Measurements from ENCODE around the gene NEK8.
"Not testable (repeated sequence)": the region's sequence is repeated elsewhere in the genome, so short reads cannot be mapped to it uniquely, and the experiment has no call there.

NEK8 gene

DNA sequence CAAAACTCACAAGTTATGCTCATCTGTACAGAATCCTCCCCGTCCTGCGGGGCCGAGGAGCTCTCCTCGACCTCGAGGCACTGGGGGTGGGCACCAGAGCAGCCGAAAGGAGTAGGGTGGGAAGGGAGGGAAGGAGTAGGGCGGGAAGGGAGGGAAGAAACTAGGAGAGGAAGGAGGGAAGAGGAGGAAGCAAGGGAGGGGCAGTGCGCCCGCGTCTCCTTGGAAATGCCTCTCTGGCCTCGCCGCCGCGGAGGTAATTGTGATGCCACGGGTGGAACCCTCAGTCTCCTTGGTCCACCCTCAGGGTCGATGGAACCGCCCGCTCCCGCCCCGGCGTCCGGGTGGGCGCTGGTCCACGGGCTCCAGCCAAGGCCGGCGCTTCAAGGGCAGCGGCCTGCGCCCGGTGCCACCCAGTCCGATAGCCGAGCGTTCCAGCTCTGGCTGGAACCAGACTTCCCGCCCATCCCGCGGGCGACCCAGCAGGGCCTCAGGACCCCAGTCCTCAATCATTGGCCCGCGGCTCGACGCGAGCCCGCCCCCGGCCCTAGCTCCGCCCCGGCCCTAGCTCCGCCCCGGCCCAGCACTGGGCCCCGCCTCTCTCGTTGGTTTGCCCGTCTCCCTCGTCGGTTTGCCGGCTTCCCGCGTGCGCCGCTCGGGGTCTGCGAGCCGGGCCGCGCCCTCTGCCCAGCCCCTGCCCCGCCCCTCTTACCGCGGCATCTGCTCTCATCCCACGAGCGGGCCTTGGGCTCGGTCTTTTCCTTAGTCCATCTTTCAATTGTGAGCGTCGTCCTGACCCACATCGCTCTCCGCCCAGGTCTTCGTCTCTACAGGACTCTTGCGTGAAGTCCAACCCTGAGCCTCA is 17.5 kb upstream of the NEK8 start:
- DNase-seq (ENCODE audit: low read depth) = peak; percentile 74

DNA sequence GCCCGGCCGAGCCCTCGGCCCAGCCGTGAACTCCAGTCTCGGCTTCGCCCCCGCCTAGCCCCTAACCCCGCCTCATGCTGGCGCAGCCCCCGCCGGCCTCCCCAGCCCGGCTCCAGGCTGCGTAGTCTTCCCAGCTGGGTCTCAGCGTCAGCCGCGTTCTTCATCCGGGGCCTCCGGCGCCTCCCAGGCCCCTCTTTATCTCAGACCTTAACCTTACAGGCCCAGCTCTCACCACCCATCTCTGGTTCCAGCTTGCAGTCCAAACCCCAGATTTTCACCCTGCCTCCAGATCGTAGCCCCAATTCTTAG is 16.9 kb upstream of the NEK8 start, which contains the start of gene PROCA1:
PROCA1 (minus strand) TSS at position 166 of the 309 bp plus-strand sequence. CDS start 228 bp downstream, outside the sequence.
- DNase-seq (ENCODE audit: low read depth) = no peak

DNA sequence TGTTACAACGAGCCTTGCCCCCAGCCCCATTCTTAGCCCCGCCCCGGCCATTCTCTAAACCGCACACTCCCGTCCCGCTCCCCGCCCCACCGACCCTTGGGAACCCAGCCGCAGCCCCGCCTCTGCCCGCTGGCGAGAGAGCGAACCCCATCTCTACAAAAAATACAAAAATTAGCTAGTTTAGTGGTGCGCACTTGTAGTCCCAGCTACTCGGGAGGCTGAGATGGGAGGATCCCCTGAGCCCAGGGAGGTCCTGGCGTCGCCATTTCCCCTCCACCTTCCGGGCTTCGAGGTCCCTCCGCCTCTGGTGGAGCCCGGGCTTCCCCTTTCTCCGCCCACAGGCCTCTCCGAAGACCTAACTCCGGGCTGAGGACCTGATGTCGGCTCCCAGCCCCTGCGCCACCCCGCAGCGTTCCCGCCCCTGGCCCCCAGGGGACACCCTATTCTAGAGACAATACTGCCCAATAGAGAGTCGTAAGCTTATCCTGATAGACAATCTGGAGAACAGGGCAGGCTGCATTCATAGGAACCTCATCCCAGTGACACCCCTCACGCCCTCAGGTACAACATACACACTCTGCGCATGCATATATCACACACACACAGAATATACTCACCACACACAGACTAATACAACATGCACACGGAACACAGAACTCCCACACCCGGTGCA is 16.4 kb upstream of the NEK8 start:
- no peak for DNase-seq (ENCODE audit: low read depth)

DNA sequence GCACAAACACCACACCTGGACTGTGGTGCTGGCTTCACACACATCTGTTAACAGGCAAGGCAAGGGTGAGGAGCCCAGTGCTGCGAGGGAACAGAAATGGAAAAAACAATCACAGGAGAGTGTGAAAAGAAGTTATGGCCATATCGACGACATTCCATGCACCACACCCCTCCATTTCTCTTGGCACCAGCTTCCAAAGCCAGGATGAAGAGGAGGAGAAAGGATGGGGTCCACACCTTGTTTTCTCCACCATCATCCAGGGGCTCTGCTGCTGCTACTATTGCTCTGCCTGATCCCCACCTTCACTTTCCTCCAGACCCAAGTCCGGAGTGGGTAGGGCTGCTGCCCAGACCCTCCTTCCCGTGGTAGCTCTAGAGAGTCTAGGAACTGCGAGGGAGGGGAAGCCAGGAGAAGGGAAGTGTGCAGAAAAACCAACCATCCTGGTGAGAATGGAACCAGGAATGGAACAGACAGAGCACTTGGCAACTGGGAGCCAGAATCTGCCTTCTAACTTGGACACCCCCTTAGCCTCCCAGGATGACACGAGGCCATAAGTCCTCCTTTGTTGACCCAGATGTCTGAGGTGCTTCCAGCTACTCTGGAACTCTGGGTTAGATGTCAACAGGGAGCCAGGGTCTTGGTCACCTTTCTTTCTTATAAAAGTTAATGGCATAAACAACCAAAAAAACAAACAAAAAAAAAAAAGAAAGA is 15.7 kb upstream of the NEK8 start:
- no peak for DNase-seq (ENCODE audit: low read depth)

DNA sequence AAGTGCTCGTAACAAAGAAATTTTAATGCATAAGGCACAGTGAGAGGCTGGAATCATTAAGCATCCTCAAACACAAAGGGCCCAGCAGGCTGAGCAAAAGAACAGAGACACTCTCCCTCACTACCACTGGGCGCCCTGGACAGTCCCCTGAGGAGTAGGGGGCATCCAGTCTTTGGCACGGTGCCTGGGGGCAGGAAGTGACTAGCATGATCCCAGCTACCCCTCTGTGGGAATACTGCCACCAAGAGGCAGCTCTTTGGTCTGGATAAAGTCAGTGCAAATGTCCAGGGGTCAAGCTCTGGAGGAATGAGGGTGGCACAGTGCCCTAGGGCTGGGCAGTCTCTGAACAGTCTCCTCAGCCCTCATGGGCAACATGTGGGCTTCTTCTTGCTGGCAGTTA is 14.3 kb upstream of the NEK8 start:
- DNase-seq (ENCODE audit: low read depth) = no peak

DNA sequence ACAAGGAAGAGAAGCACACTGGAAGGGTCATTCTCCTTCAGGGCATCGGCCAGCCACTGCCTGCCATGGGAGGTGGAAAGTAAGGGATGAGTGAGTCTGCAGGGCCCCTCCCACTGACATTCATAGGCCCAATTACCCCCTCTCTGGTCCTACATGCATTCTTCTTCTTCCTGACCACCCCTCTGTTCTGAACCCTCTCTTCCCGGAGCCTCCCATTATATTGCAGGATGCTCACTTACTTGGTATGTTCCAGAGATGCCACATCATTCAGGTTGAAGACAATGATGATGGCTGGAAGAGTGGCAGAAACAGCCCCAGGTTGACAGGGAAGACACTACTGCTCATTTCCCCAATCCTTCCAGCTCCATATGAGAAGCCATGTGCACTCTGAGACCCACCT is 13.4 kb upstream of the NEK8 start:
- no peak for DNase-seq (ENCODE audit: low read depth)

DNA sequence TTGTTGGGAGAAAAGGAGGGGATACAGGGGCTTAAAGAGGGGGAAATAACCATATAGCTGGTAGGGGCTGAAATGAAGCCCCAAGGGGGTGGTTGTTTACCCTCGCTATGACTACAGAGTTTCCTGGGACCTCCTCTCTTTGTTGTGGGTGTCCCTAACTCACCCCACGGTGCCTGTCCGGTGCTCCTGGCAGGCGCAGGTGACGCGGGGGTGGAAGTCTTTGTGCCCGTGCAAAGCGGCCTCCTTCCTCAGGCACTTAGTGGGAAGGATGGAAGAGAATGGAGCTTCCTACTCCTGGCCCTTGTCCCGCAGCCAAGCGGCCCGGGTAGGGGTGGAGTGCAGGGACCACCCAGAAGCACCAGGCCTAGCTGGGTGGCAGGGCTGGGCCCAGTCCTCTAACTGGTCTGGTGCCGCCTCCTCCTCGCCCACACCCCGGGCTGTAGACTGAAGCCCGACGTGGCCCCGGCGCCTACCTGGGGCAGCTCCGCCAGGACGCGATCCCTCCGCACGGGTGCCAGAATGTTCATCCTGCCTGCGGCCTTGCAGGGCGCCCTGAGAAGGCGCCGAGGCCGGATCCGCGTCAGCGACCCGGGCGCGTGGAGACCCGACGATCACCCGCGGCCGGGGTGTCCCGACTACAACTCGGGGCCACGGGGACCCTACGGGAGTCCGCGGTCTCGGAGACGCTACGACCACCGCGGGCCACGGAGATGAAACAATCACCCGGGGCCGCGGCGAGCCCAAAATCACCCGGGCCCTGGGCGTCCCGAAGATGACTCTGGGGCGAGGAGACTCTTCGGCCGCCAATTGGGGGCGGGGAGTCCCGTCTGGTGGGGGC is 11.6 kb upstream of the NEK8 start:
- no peak for DNase-seq (ENCODE audit: low read depth)

DNA sequence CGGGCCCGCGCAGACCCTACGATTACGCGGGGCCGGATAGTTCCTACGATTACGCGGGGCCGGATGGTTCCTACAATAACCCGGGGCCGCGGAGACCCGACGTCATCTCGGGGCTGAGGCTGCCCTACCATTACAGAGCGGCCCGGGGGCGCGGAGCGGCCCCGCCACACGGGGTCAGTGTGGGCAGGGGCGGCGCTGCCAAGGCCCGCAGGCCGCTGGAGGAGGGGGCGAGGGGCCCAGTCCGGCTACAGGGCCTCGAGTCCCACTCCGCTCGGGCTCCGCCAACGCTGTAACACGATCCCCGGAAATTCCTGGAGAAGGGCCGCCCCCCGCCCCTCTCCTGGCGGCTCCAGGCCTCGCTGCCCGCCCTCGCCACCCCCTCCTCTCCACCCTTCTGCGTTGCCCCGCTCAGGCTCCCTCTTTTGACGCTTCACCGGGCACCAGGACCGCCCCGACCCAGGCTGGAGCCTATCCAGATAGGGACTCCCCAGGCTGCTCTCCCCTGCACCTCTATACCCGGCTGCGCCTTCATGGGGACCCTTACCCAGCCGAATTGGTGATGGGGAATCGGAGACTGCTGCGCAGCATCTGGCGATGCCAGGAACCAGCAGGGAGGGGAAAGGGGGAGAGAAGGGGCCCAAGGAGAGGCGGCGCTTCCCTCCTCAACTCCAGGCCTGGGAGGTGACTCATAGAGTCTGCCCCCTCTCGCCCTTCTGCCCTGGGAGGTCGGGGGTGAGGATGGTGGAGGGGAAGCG is 10.8 kb upstream of the NEK8 start, which contains the start of gene RAB34:
RAB34 (minus strand) TSS at position 291 of the 755 bp plus-strand sequence. CDS start 602 bp downstream, outside the sequence.
- no peak for DNase-seq (ENCODE audit: low read depth)

DNA sequence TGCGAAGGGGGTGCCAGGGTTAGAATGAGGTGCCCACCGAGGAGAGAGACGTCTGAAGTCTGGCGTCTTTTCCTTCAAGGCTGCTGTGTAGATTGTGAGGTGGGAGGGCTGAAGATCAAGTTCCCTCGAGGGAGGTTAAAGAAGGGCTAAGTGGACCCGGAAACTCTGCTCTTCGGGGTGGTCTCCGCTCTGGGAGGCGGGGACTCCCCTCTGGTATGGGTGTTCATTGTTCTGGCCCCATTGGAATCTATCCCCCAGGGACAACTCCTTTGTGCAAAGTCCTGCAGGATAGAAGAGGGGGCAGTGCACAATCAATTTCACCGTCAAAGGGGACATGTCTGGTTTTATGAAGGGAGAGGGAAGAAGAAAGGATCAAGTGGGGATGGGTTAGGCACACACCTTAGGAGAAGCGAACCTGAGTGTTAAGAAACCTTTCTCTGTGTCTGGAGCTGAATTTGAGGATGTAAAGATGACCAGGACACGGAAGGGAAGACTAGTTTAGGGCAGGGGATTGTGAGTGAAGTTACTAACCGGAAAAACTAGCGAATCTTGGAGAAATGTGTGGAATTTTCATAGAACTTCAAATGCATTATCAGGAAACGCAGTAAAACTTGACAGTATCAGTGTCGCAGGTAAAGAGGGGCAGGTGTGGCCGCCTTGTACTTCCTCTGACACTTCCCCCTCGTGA is 10.1 kb upstream of the NEK8 start:
- no peak for DNase-seq (ENCODE audit: low read depth)

DNA sequence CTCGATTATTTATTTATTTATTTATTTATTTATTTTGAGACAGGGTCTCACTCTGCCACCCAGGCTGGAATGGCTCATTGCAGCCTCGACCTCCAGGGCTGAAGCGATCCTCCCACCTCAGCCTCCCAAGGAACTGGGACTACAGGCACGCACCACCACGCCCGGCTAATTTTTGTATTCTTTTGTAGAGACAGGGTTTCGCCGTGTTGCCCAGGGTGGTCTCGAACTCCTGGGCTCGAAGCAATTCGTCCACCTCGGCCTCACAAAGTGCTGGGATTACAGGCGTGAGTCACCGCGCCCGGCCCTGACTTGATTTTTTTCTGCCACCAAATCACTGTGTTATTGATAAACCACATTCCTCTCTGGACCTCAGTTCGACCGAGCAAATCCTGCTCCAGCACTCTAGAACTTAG is 9.6 kb upstream of the NEK8 start:
- no peak for DNase-seq (ENCODE audit: low read depth)

DNA sequence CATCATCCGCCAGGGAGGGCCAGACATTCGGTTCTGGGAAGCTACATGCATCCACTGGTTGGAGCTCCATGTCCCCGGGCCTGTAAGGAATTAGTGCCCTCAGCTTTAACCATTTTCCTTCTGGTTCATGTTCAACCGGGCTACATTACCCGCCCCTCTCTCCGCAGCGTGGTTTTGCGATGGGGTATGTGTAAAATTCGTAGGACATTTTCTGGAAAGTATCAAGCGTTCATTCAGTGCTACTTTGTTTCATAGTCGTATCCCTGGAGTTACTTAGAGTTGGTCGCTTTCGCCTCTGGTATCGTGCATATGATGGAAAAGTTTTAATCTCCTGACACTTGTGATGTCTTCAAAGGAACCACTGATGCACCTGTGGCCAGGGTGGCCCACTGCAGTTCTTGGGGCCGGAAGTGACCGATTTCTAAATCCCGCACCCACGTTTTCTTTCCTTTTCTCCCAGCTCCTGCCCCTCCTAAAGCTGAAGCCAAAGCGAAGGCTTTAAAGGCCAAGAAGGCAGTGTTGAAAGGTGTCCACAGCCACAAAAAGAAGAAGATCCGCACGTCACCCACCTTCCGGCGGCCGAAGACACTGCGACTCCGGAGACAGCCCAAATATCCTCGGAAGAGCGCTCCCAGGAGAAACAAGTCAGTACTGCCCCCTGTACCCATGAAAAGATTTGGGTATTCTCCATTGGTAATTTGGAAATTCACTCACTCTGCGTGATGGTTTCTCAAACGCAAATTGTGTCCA is 8.2 kb upstream of the NEK8 start:
- DNase-seq (ENCODE audit: low read depth) = no peak

DNA sequence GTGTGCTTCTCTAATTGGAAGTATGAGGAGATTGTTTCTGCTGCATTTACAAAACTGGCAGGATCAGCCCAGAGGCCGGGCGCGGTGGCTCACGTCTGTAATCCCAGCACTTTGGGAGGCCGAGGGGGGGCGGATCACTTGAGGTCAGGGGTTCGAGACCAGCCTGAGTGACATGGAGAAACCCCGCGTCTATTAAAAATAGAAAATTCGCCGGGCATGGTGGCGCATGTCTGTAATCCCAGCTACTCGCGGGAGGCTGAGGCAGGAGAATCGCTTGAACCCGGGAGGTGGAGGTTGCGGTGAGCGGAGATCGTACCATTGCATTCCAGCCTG is 7.6 kb upstream of the NEK8 start:
- not testable (repeated sequence) for DNase-seq (ENCODE audit: low read depth)

DNA sequence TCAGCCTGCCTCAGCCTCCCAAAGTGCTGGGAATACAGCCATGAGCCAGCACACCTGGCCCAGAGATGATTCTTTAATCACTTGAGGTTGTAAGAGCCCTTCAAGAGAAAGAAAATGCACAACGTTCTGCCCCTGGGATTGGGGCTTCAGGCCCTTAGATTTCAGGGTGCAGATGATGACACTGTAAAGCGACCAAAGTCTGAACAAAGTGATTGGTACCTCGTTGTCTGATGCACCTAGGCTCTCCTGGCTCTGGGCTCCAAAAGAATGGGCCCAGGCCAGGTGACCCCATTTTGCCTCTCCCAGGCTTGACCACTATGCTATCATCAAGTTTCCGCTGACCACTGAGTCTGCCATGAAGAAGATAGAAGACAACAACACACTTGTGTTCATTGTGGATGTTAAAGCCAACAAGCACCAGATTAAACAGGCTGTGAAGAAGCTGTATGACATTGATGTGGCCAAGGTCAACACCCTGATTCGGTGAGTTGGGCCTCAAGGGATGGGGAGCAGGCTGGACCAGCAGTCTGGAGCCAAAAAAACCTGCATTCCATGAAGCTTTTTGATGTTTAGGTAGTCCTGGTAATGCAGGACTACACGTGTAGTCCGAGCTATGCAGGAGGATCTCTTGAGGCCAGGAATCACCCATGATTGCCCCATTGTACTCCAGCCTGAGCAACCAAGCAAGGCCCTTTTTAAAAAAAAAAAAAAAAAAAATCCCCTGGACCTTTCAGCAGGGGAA is 6.0 kb upstream of the NEK8 start:
- DNase-seq (ENCODE audit: low read depth) = no peak

DNA sequence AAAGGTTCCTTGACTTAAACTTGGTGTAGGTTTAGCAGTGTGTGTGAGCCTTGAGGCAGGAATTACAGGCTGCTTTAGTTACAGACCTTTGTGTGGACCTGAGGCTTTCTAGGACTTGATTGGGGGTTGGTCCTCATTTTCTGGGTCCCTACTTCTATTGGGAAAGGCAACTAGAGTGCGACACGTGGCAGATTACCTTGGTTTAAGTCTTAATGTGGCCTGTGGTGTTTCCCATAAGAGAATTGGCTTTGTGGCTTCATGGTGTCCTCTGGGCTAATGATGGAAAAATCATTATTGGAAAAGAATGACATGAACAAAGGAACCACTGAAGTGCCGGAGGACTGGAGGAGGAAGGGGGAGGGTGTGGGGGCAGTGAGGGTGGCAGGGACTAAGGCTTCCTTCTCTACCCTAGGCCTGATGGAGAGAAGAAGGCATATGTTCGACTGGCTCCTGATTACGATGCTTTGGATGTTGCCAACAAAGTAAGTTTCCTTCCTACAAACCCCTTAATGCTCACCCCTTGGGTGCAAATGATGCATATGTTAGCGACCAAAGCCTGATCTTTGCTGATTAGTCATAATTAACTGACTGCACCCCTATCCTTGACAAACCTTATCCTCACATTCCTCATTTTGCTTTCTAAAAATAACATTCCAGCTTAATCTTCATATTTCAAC is 5.3 kb upstream of the NEK8 start:
- DNase-seq (ENCODE audit: low read depth) = no peak

DNA sequence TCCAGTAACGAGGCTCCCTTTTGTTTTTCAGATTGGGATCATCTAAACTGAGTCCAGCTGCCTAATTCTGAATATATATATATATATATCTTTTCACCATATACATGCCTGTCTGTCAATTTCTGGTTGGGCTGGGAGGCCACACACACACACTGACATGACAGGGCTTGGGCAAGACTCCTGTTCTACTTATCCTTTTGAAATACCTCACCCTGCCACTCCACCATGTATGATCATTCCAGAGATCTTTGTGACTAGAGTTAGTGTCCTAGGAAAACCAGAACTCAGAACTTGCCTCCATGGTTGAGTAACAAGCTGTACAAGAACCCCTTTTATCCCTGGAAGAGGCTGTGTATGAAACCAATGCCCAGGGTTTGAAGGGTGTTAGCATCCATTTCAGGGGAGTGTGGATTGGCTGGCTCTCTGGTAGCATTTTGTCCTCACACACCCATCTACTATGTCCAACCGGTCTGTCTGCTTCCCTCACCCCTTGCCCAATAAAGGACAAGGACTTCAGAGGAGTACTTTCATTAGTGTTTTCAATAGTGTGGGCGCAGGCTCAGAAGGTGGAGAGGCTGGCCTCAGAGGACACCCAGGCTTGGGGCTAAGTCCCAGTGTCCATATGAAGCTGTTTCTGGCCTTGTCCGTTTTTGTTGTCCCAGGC is 4.6 kb upstream of the NEK8 start:
- not testable (repeated sequence) for DNase-seq (ENCODE audit: low read depth)

DNA sequence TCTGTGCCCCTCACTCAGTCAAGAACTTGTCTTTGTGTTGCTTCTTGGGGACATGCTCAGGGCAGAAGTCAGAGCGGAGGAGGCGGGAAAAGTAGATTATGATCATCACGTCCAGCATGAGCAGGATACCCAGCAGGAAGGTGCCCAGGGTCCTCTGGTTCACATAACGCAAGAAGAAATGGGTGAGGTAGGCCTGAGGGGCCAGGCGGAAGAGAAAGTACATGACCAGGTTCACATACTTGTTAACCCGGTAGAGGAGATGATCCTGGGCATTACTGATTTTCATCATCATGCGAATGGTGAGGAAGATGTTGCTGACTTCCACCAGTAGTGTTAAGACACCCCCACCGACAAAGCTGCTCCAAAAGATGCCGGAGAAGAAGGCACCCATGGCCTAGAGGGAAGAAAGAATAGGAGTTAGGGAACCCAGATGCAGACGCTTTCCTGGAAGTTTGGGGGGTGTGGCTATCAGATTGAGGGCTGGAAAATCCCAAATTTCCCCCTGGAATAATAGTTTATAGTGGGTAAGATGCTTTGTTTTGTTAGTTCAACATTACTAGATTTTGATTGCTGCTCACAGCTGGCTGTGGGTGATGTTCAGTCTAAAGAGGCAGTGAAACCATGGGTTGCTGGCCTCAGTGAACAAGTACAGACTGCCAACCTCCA is 4.0 kb upstream of the NEK8 start:
- no peak for DNase-seq (ENCODE audit: low read depth)

DNA sequence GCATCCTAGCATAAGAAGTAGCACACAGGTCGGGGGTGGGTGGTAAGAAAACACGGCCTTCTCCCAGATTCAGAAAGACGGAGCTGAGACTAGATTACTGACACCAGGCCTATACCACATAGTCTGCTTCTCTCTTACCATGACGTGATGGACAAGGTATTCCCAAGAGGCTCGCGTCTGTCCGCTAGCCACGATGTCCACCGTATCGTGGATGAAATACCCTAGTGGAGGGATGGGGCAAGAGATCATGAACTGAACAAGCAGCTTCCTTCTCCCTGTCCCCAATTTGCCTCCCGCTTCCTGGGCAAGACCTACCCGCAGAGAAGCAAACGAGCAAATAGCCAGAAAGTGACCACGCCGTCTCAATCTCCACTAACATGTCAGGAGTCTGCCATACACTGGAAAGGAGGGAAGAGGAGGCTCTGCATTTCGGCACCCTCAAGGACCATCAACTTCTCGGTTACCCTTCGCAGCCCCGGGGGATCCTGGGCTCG is 3.4 kb upstream of the NEK8 start:
- no peak for DNase-seq (ENCODE audit: low read depth)
